ENCODE results near the gene PPP2R5E.
"Not testable (repeated sequence)": the region's sequence is repeated elsewhere in the genome, so short reads cannot be mapped to it uniquely, and the experiment has no call there.

The PPP2R5E gene

GRCh38 chr14:63547798-63548335 lies 4.7 kb upstream of the PPP2R5E start:
- no peak overlapping the region for H3K9ac ChIP-seq (ENCODE audit: low read length)
- no peaks in the 10 kb centered on the region for H3K27me3 ChIP-seq (ENCODE audit: control insufficient read depth, insufficient read depth, low read length)
- H3K9me3 ChIP-seq (ENCODE audit: control insufficient read depth, insufficient read depth, low read depth, low read length): no peaks in the 10 kb centered on the region
- no peak overlapping the region for H3K4me3 ChIP-seq (ENCODE audit: low read depth, low read length)
- H3K4me1 ChIP-seq (ENCODE audit: control insufficient read depth, insufficient read depth, low read length): no peaks in the 10 kb centered on the region
- no peak overlapping the region for H3K27ac ChIP-seq (ENCODE audit: low read depth, low read length)
- no peaks in the 10 kb centered on the region for H3K36me3 ChIP-seq (ENCODE audit: control insufficient read depth, insufficient read depth, low read length)

GRCh38 chr14:63545431-63545830 lies 2.3 kb upstream of the PPP2R5E start:
- H3K27ac ChIP-seq (ENCODE audit: low read depth, low read length): no peak overlapping the region
- no peak overlapping the region for H3K4me3 ChIP-seq (ENCODE audit: low read depth, low read length)
- H3K9ac ChIP-seq (ENCODE audit: low read length): no peak overlapping the region
- H3K27me3 ChIP-seq (ENCODE audit: control insufficient read depth, insufficient read depth, low read length): no peaks in the 10 kb centered on the region
- H3K9me3 ChIP-seq (ENCODE audit: control insufficient read depth, insufficient read depth, low read depth, low read length): no peaks in the 10 kb centered on the region
- H3K4me1 ChIP-seq (ENCODE audit: control insufficient read depth, insufficient read depth, low read length): no peaks in the 10 kb centered on the region
- H3K36me3 ChIP-seq (ENCODE audit: control insufficient read depth, insufficient read depth, low read length): no peaks in the 10 kb centered on the region

DNA sequence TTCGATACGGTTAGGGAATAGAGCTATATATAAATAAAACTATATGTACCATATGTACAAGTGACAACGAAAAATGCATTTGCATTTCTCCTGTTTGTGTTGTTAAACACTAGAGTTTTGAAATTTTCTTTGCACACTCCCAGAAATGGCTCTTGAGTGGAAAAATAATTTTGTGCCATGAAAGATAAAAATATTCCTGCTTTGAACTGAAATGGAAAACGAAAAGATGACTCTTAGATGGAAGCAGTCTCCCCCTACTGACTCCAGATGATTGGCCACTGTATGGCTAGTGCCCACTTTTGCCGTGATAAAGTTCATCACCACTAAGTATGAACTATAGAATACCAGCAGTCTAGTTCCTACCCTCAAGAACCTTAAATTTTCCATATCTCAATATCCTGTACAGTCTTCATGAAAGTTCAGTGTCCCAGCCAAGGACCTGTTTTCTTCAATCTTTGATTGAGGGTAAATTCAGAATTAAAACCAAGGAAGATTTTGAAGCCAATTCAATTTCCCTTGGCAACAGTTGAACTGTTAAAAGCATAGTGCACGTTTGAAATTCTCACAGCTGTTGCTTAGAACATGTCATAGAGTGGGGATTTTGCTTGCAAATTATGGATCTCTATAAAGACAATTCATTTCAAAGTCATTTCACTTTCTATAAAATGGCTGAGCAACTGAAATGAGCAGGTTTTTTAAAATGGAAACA lies 1.6 kb upstream of the PPP2R5E start:
- Histone ChIP-seq H3K27ac (ENCODE audit: low read depth, low read length) (no peak overlapping the region), H3K27me3 (ENCODE audit: control insufficient read depth, insufficient read depth, low read length) (no peaks in the 10 kb centered on the region), H3K9ac (ENCODE audit: low read length) (no peak overlapping the region), H3K36me3 (ENCODE audit: control insufficient read depth, insufficient read depth, low read length) (peaks cover 2% of the 10 kb centered on the region; the same call in 1 of the 2 replicates), H3K4me1 (ENCODE audit: control insufficient read depth, insufficient read depth, low read length) (no peaks in the 10 kb centered on the region), H3K4me3 (ENCODE audit: low read depth, low read length) (peak overlapping the region; percentile 75), H3K9me3 (ENCODE audit: control insufficient read depth, insufficient read depth, low read depth, low read length) (no peaks in the 10 kb centered on the region)

DNA sequence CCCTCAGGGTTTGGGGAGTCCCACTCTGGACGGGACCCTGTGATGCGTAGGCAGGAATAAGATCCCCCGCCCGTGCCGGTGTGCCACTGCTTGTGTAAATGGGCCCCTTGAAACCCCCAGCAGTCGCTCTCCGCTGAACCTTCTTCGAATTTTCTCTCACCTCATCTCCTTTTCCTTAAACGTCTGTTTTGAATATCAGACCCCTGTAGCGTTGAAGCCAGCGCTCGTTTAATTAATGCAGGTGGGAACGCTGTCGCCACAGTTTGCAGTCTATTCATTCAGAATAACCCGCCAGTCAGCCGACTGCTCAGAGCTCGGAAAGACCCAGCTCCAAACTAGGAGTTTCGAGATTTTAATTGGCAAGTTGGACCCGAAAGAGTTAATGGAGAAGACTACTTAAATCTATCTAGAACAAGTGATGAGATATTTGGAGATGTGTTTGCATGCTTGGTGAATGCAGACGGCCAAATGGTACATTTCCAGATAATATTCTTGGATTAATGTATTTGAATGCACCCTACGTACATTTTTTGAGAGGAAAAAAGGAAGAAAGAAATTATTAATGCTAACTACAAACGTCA lies 739 bp upstream of the PPP2R5E start:
- H3K27ac ChIP-seq (ENCODE audit: low read depth, low read length): peak overlapping the region; percentile 73; the same call in 1 of the 2 replicates
- H3K36me3 ChIP-seq (ENCODE audit: control insufficient read depth, insufficient read depth, low read length): peaks cover 10% of the 10 kb centered on the region
- no peaks in the 10 kb centered on the region for H3K27me3 ChIP-seq (ENCODE audit: control insufficient read depth, insufficient read depth, low read length)
- no peaks in the 10 kb centered on the region for H3K4me1 ChIP-seq (ENCODE audit: control insufficient read depth, insufficient read depth, low read length)
- H3K9me3 ChIP-seq (ENCODE audit: control insufficient read depth, insufficient read depth, low read depth, low read length): no peaks in the 10 kb centered on the region
- H3K9ac ChIP-seq (ENCODE audit: low read length): peak overlapping the region; percentile 84
- peak overlapping the region; percentile 75 for H3K4me3 ChIP-seq (ENCODE audit: low read depth, low read length)

DNA sequence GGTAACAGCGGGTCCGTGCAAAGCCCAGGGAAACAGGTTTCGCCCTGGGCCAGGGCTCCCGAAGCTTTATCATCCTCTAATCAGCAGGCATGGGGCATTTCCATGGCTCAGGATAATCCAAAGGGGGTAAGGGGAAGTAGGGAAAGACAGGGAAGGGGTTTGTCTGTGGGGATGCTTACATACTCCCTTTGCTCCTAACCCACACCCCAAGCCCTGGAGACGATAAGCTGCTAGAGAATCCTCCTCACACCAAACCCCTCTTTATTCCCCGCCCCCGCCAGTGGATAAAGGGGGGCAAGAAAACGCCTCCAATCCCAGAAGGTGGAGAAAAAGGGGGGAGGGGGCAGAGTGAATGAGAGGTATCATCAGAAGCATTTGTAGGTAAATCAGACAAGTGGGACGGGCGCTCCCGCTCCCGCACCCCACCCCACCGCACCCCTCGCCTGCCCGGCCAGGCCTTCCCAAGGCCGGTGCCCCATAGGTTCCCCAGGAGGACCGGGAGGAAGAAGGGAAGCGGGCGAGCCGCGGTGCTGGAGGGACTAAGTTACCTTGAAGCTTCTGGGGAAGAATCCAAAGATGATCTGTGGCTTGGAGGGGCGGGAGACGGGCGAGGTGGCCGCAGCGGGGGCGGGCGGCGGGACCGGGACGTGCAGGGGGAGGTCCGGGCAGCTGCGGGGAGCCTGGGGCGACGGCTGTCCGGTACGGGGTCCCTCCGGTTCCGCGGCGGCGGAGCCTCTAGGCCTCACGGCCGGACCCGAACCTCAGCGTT lies 762 bp downstream of the PPP2R5E start:
- Histone ChIP-seq H3K27me3 (ENCODE audit: control insufficient read depth, insufficient read depth, low read length) (no peaks in the 10 kb centered on the region), H3K27ac (ENCODE audit: low read depth, low read length) (peak overlapping the region; percentile 78), H3K9me3 (ENCODE audit: control insufficient read depth, insufficient read depth, low read depth, low read length) (no peaks in the 10 kb centered on the region)

GRCh38 chr14:63535918-63536317 lies 7.3 kb downstream of the PPP2R5E start:
- Histone ChIP-seq H3K27me3 (ENCODE audit: control insufficient read depth, insufficient read depth, low read length) (no peaks in the 10 kb centered on the region), H3K9ac (ENCODE audit: low read length) (no peak overlapping the region), H3K4me3 (ENCODE audit: low read depth, low read length) (no peak overlapping the region), H3K27ac (ENCODE audit: low read depth, low read length) (no peak overlapping the region), H3K36me3 (ENCODE audit: control insufficient read depth, insufficient read depth, low read length) (peaks cover 57% of the 10 kb centered on the region), H3K9me3 (ENCODE audit: control insufficient read depth, insufficient read depth, low read depth, low read length) (no peaks in the 10 kb centered on the region), H3K4me1 (ENCODE audit: control insufficient read depth, insufficient read depth, low read length) (no peaks in the 10 kb centered on the region)

More for the DNA sequence above, 762 bp downstream of the PPP2R5E start:
- peak overlapping the region; percentile 89 for H3K9ac ChIP-seq (ENCODE audit: low read length)
- peak overlapping the region; percentile 75 for H3K4me3 ChIP-seq (ENCODE audit: low read depth, low read length)
- no peaks in the 10 kb centered on the region for H3K4me1 ChIP-seq (ENCODE audit: control insufficient read depth, insufficient read depth, low read length)
- H3K36me3 ChIP-seq (ENCODE audit: control insufficient read depth, insufficient read depth, low read length): peaks cover 23% of the 10 kb centered on the region

GRCh38 chr14:63533474-63533873 lies 9.7 kb downstream of the PPP2R5E start:
- Histone ChIP-seq H3K27ac (ENCODE audit: low read depth, low read length) (no peak overlapping the region), H3K4me1 (ENCODE audit: control insufficient read depth, insufficient read depth, low read length) (no peaks in the 10 kb centered on the region), H3K9ac (ENCODE audit: low read length) (no peak overlapping the region), H3K4me3 (ENCODE audit: low read depth, low read length) (no peak overlapping the region), H3K36me3 (ENCODE audit: control insufficient read depth, insufficient read depth, low read length) (peaks cover 48% of the 10 kb centered on the region), H3K27me3 (ENCODE audit: control insufficient read depth, insufficient read depth, low read length) (no peaks in the 10 kb centered on the region), H3K9me3 (ENCODE audit: control insufficient read depth, insufficient read depth, low read depth, low read length) (no peaks in the 10 kb centered on the region)

GRCh38 chr14:63524537-63525155 lies 18.5 kb downstream of the PPP2R5E start:
- no peak overlapping the region for H3K9ac ChIP-seq (ENCODE audit: low read length)
- no peaks in the 10 kb centered on the region for H3K27me3 ChIP-seq (ENCODE audit: control insufficient read depth, insufficient read depth, low read length)
- H3K4me3 ChIP-seq (ENCODE audit: low read depth, low read length): no peak overlapping the region
- H3K4me1 ChIP-seq (ENCODE audit: control insufficient read depth, insufficient read depth, low read length): no peaks in the 10 kb centered on the region
- H3K9me3 ChIP-seq (ENCODE audit: control insufficient read depth, insufficient read depth, low read depth, low read length): peaks cover 13% of the 10 kb centered on the region; the same call in 1 of the 2 replicates
- no peak overlapping the region for H3K27ac ChIP-seq (ENCODE audit: low read depth, low read length)
- H3K36me3 ChIP-seq (ENCODE audit: control insufficient read depth, insufficient read depth, low read length): peaks cover 34% of the 10 kb centered on the region

- Histone ChIP-seq H3K4me3 (ENCODE audit: low read depth, low read length) (no peak overlapping the region), H3K27ac (ENCODE audit: low read depth, low read length) (no peak overlapping the region), H3K9ac (ENCODE audit: low read length) (no peak overlapping the region), H3K36me3 (ENCODE audit: control insufficient read depth, insufficient read depth, low read length) (peaks cover 32% of the 10 kb centered on the region), H3K9me3 (ENCODE audit: control insufficient read depth, insufficient read depth, low read depth, low read length) (peaks cover 13% of the 10 kb centered on the region; the same call in 1 of the 2 replicates), H3K4me1 (ENCODE audit: control insufficient read depth, insufficient read depth, low read length) (no peaks in the 10 kb centered on the region), H3K27me3 (ENCODE audit: control insufficient read depth, insufficient read depth, low read length) (no peaks in the 10 kb centered on the region)
These were observed 19.3 kb downstream of the PPP2R5E start for GRCh38 chr14:63523735-63524426.

DNA sequence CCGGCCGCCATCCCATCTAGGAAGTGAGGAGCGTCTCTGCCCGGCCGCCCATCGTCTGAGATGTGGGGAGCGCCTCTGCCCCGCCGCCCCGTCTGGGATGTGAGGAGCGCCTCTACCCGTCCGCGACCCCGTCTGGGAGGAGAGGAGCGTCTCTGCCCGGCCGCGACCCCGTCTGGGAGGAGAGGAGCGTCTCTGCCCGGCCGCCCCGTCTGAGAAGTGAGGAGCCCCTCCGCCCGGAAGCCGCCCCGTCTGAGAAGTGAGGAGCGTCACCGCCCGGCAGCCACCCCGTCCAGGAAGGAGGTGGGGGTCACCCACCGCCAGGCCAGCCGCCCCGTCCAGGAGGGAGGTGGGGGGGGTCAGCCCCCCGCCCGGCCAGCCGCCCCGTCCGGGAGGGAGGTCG lies 20.7 kb downstream of the PPP2R5E start:
- peaks cover 13% of the 10 kb centered on the region; the same call in 1 of the 2 replicates for H3K9me3 ChIP-seq (ENCODE audit: control insufficient read depth, insufficient read depth, low read depth, low read length)
- not testable (repeated sequence) for H3K4me1 ChIP-seq (ENCODE audit: control insufficient read depth, insufficient read depth, low read length); H3K9ac ChIP-seq (ENCODE audit: low read length); H3K27ac ChIP-seq (ENCODE audit: low read depth, low read length); H3K27me3 ChIP-seq (ENCODE audit: control insufficient read depth, insufficient read depth, low read length); H3K4me3 ChIP-seq (ENCODE audit: low read depth, low read length)
- H3K36me3 ChIP-seq (ENCODE audit: control insufficient read depth, insufficient read depth, low read length): peaks cover 32% of the 10 kb centered on the region

All from HUES6 (cell line).